SK-N-SH (cell line): Measurements from ENCODE around the gene LSMEM2. TPM values are rescaled to one million over a fixed set of nuclear protein-coding genes. Genes with fewer than 3 reads are reported as not detected.

Experiments used
- CTCF ChIA-PET: fragments of 300-600, 350-600 bp; formaldehyde crosslinking; extraction: SDS; loops from one replicate; lab custom pipeline; 2021; lab: Yijun Ruan, JAX
- POLR2A ChIA-PET: fragments of 350-600 bp; sonication (Branson Sonifier 250); formaldehyde crosslinking; extraction: SDS; loops from one replicate; lab custom pipeline; 2020; ENCODE audit warnings: antibody characterized with exemption, inconsistent platforms; lab: Yijun Ruan, JAX
- DNase-seq: peaks from one replicate; pipeline ENCODE4 v3.0.0; 2012
- H2AFZ ChIP-seq: fragments of 200-600 bp; sonication (generic); 2 replicates; pipeline ENCODE4 v1.8.1; 2016; ENCODE audit warnings: antibody characterized with exemption, mild to moderate bottlenecking, low read depth
- H3F3A ChIP-seq: fragments of 200-600 bp; sonication (generic); replicated peaks from 2 replicates; pipeline ENCODE3; 2016; ENCODE audit warnings: antibody characterized with exemption, mild to moderate bottlenecking; ENCODE audit not compliant: insufficient read depth
- H3K27ac ChIP-seq, 2 experiments: fragments of 200-500 bp in 1 of 2; fragments of 200-600 bp in 1 of 2; sonication (Bioruptor generic) in 1 of 2; sonication (generic), shearing (Covaris generic) in 1 of 2; 2 replicates each; pipeline versions ENCODE4 v1.5.1 to v1.6.1; 2014 to 2016; ENCODE audit warnings: low read depth in 2 of 2, inconsistent platforms in 1 of 2, low read length in 1 of 2, mild to moderate bottlenecking in 1 of 2, mixed read lengths in 1 of 2
- H3K27me3 ChIP-seq: fragments of 200-600 bp; sonication (generic), shearing (Covaris generic); 2 replicates; pipeline ENCODE4 v1.6.1; 2016; ENCODE audit warnings: mixed run types; ENCODE audit not compliant: insufficient read depth
- H3K36me3 ChIP-seq, 2 experiments: fragments of 200-500 bp in 1 of 2; fragments of 200-600 bp in 1 of 2; sonication (Bioruptor generic) in 1 of 2; sonication (generic) in 1 of 2; replicated peaks in 1 of 2; 2 replicates each; pipeline versions ENCODE3 to v1.5.1; 2014 to 2016; ENCODE audit warnings: low read length in 1 of 2, mild to moderate bottlenecking in 1 of 2; ENCODE audit not compliant: insufficient read depth in 2 of 2, control insufficient read depth in 1 of 2
- H3K4me1 ChIP-seq, 2 experiments: fragments of 200-500 bp in 1 of 2; fragments of 200-600 bp in 1 of 2; sonication (Bioruptor generic) in 1 of 2; sonication (generic), shearing (Covaris generic) in 1 of 2; 2 replicates each; pipeline versions ENCODE4 v1.5.1 to v1.6.1; 2014 to 2016; ENCODE audit warnings: low read depth in 1 of 2, low read length in 1 of 2, mixed run types in 1 of 2; ENCODE audit not compliant: insufficient read depth in 2 of 2, control insufficient read depth in 1 of 2
- H3K4me2 ChIP-seq: fragments of 200-600 bp; sonication (generic), shearing (Covaris generic); 2 replicates; pipeline ENCODE4 v1.6.1; 2017; ENCODE audit warnings: mixed run types
- H3K4me3 ChIP-seq, 2 experiments: fragments of 200-500 bp in 1 of 2; fragments of 200-600 bp in 1 of 2; sonication (Bioruptor generic) in 1 of 2; sonication (generic), shearing (Covaris generic) in 1 of 2; 2 replicates each; pipeline versions ENCODE4 v1.5.1 to v1.8.1; 2014 to 2016; ENCODE audit warnings: low read depth in 2 of 2, inconsistent platforms in 1 of 2, low read length in 1 of 2, mild to moderate bottlenecking in 1 of 2, mixed read lengths in 1 of 2, moderate library complexity in 1 of 2
- H3K79me2 ChIP-seq: fragments of 200-600 bp; sonication (generic); 2 replicates; pipeline ENCODE4 v1.8.1; 2017; ENCODE audit warnings: mild to moderate bottlenecking; ENCODE audit not compliant: insufficient read depth
- H3K9ac ChIP-seq: fragments of 200-600 bp; sonication (generic); 2 replicates; pipeline ENCODE4 v1.6.1; 2017; ENCODE audit warnings: mixed run types
- H3K9me2 ChIP-seq: fragments of 200-600 bp; sonication (generic); 2 replicates; pipeline ENCODE4 v1.6.1; 2017; ENCODE audit warnings: mixed run types
- H3K9me3 ChIP-seq: fragments of 200-600 bp; sonication (generic); 2 replicates; pipeline ENCODE4 v1.6.1; 2017; ENCODE audit warnings: mixed run types, mild to moderate bottlenecking, moderate library complexity
- H4K20me1 ChIP-seq: fragments of 200-600 bp; sonication (generic); 2 replicates; pipeline ENCODE4 v1.6.1; 2017; ENCODE audit warnings: mild to moderate bottlenecking, mixed run types; ENCODE audit not compliant: insufficient read depth
- CHD2 ChIP-seq: fragments of 150-350 bp; IDR thresholded peaks from 2 replicates; pipeline ENCODE4 v1.6.1; 2018; ENCODE audit warnings: low read length; ENCODE audit not compliant: partially characterized antibody
- EZH2phosphoT487 ChIP-seq: fragments of 200-600 bp; sonication (generic); IDR thresholded peaks from 2 replicates; pipeline ENCODE4 v1.6.1; 2017; ENCODE audit warnings: low read depth, mixed run types, mild to moderate bottlenecking, antibody characterized with exemption, moderate library complexity, borderline replicate concordance
- GATA2 ChIP-seq: sonication (generic); formaldehyde crosslinking; IDR thresholded peaks from 2 replicates; pipeline ENCODE4 v1.5.0; 2020; ENCODE audit warnings: mild to moderate bottlenecking, missing genetic modification reagents
- JUND ChIP-seq: IDR thresholded peaks from 2 replicates; pipeline ENCODE4 v1.4.0; 2012
- NFIC ChIP-seq: IDR thresholded peaks from 2 replicates; pipeline ENCODE4 v1.4.0; 2012; ENCODE audit warnings: borderline replicate concordance
- NRF1 ChIP-seq: IDR thresholded peaks from 2 replicates; pipeline ENCODE4 v1.6.1; 2012; ENCODE audit warnings: low read depth, mild to moderate bottlenecking, low read length
- RAD21 ChIP-seq: IDR thresholded peaks from 2 replicates; pipeline ENCODE4 v1.6.1; 2012; ENCODE audit warnings: mild to moderate bottlenecking, low read length
- SMC3 ChIP-seq: IDR thresholded peaks from 2 replicates; pipeline ENCODE4 v1.6.1; 2012; ENCODE audit warnings: low read depth, low read length, improper control_type of control experiment
- TEAD4 ChIP-seq: IDR thresholded peaks from 2 replicates; pipeline ENCODE4 v1.4.0; 2012; ENCODE audit warnings: mild to moderate bottlenecking, borderline replicate concordance; ENCODE audit not compliant: insufficient read depth
- WGBS: methylation state at CpG from one replicate; pipeline ENCODE4 v1.1.6; 2017; ENCODE audit warnings: low lambda C conversion rate; 5-methylcytosine and 5-hydroxymethylcytosine counted together
- polyA plus RNA-seq, 3 experiments: library from polyadenylated mRNA; depleted of rRNA; stranded (reverse); fragments of >200 nt; gene quantifications; 2 replicates each; pipeline ENCODE4 v1.2.3, GENCODE V29; 2012
- TF ChIP-seq, protein P1 (sequence below): IDR thresholded peaks from 2 replicates; pipeline ENCODE4 v1.4.0; 2012; ENCODE audit warnings: low read depth, borderline replicate concordance
- TF ChIP-seq, protein P2 (sequence below): fragments of 200-600 bp; sonication (generic); IDR thresholded peaks from 2 replicates; pipeline ENCODE4 v1.6.1; 2017; ENCODE audit warnings: antibody characterized with exemption, mild to moderate bottlenecking, moderate library complexity
- TF ChIP-seq, protein P3 (sequence below): IDR thresholded peaks from 2 replicates; pipeline ENCODE4 v1.4.0; 2012; ENCODE audit warnings: low read depth

The LSMEM2 gene
- polyA plus RNA-seq, 1 of the 3 experiments (the other 2 are of a cell fraction) = 0.03 TPM

DNA sequence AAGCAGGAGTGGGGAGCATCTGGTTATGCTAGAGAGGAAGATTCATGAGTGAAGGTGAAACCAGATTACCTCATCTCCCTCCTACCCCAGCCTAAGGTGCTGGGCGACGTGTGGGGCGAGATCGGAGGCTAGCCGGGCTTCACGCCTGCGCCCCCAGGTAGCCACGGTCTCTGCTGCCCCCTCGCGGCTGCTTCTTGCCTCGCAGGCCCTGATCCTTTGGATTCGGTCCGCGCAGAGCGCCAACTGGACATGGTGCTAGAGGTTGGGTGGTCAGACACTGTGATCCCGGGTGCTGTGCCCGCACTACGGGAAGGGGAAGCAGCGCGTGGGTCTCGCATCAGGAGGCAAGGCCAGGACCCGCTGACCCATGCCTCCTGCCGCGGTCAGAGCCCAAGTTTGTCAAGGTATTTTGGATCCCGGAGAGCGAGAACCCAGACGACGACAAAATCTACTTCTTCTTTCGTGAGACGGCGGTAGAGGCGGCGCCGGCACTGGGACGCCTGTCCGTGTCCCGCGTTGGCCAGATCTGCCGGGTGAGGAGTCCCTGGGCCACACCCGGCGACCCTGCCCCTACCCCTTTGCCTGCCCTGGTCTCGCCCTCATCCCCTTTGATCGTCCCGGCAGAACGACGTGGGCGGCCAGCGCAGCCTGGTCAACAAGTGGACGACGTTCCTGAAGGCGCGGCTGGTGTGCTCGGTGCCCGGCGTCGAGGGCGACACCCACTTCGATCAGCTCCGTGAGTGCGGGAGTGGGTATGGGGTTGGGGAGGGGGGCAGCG is 5.8 kb upstream of the LSMEM2 start:
- Histone ChIP-seq H3K79me2 (no peaks in the 10 kb centered on the region), H3K27me3 (0 out of 2 replicates have a peak, but pooled peaks cover 16% of the 10 kb centered on the region), H3K4me1 (peaks cover 11 to 19% of the 10 kb centered on the region in 2 experiments; a peak in 2 of 4 replicates), H3K36me3 (no peaks in the 10 kb centered on the region), H2AFZ (peak overlapping the region; percentile 83; the same call in 1 of the 2 replicates), H3K4me2 (peak overlapping the region; percentile 82), H3K9me3 (no peaks in the 10 kb centered on the region), H3K9ac (no peak overlapping the region), H3K4me3 (peak overlapping the region; percentile 25 to 59; a peak in 3 of 4 replicates), H3K27ac (no peak overlapping the region), H3F3A (peaks cover 16% of the 10 kb centered on the region), H4K20me1 (no peaks in the 10 kb centered on the region), H3K9me2 (no peaks in the 10 kb centered on the region)
- peak; percentile 98 for DNase-seq
- ChIA-PET POLR2A (no interaction called here), CTCF (interaction anchor here (0.6 to 12.2 kb wide), 29 partner anchors 9 to 337 kb away, joined by 3 to 206 read pairs (median 4); partner anchors contain the start of genes GNAI2 and GNAT1)
- 13% methylated on average over 23 of the region's 61 CpGs for WGBS
- TF ChIP-seq SMC3 = peak; percentile 97
- TF ChIP-seq CHD2 = peak; percentile 22
- no peak for TF ChIP-seq TEAD4
- TF ChIP-seq, protein P1, sequence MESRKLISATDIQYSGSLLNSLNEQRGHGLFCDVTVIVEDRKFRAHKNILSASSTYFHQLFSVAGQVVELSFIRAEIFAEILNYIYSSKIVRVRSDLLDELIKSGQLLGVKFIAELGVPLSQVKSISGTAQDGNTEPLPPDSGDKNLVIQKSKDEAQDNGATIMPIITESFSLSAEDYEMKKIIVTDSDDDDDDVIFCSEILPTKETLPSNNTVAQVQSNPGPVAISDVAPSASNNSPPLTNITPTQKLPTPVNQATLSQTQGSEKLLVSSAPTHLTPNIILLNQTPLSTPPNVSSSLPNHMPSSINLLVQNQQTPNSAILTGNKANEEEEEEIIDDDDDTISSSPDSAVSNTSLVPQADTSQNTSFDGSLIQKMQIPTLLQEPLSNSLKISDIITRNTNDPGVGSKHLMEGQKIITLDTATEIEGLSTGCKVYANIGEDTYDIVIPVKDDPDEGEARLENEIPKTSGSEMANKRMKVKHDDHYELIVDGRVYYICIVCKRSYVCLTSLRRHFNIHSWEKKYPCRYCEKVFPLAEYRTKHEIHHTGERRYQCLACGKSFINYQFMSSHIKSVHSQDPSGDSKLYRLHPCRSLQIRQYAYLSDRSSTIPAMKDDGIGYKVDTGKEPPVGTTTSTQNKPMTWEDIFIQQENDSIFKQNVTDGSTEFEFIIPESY = no peak
- no peak for TF ChIP-seq NFIC
- TF ChIP-seq EZH2phosphoT487 = no peak
- peak; percentile 54; the same call in 1 of the 2 replicates for TF ChIP-seq NRF1
- peak; percentile 99 for TF ChIP-seq RAD21
- TF ChIP-seq JUND = no peak
- no peak for TF ChIP-seq GATA2 (CRISPR knock-in tag)
- TF ChIP-seq, protein P2, sequence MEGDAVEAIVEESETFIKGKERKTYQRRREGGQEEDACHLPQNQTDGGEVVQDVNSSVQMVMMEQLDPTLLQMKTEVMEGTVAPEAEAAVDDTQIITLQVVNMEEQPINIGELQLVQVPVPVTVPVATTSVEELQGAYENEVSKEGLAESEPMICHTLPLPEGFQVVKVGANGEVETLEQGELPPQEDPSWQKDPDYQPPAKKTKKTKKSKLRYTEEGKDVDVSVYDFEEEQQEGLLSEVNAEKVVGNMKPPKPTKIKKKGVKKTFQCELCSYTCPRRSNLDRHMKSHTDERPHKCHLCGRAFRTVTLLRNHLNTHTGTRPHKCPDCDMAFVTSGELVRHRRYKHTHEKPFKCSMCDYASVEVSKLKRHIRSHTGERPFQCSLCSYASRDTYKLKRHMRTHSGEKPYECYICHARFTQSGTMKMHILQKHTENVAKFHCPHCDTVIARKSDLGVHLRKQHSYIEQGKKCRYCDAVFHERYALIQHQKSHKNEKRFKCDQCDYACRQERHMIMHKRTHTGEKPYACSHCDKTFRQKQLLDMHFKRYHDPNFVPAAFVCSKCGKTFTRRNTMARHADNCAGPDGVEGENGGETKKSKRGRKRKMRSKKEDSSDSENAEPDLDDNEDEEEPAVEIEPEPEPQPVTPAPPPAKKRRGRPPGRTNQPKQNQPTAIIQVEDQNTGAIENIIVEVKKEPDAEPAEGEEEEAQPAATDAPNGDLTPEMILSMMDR = peak; percentile 91
- TF ChIP-seq, protein P3, sequence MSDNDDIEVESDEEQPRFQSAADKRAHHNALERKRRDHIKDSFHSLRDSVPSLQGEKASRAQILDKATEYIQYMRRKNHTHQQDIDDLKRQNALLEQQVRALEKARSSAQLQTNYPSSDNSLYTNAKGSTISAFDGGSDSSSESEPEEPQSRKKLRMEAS = 0 out of 2 replicates have a peak, but pooled peaks have one; percentile 37
